CD14-positive monocyte (primary cell): ENCODE data around the gene SH2D1B. TPM values are rescaled to one million over a fixed set of nuclear protein-coding genes. Genes with fewer than 3 reads are reported as not detected.
A peak's percentile ranks its signal among the peaks of the same experiment; 100 is the strongest.

Source experiments
- DNase-seq, 3 donors: peaks; one replicate each; pipeline ENCODE4 v3.0.0-alpha.2; 2011 to 2022
- H2AFZ ChIP-seq: 2 replicates; pipeline ENCODE4 v1.6.0; 2012; ENCODE audit warnings: mild to moderate bottlenecking, low read depth, low read length, inconsistent platforms; ENCODE audit not compliant: insufficient read depth, poor library complexity, severe bottlenecking
- H3K27ac ChIP-seq, 2 donors: 1 replicate in 1 of 2; 2 replicates in 1 of 2; pipeline ENCODE4 v1.5.1; 2012 to 2013; ENCODE audit warnings: low read length in 2 of 2, control low read depth in 1 of 2, inconsistent platforms in 1 of 2, low read depth in 1 of 2, mild to moderate bottlenecking in 1 of 2
- H3K27me3 ChIP-seq, 2 donors: one replicate each; pipeline versions ENCODE4 v1.6.0 to v1.6.1; 2011 to 2013; ENCODE audit warnings: low read length in 2 of 2; ENCODE audit not compliant: control insufficient read depth in 2 of 2, insufficient read depth in 2 of 2
- H3K36me3 ChIP-seq, 2 donors: replicated peaks in 1 of 2; 1 replicate in 1 of 2; 2 replicates in 1 of 2; pipeline versions ENCODE4 v1.5.1 to v1.6.1; 2012 to 2013; ENCODE audit warnings: low read length in 2 of 2, control low read depth in 1 of 2, inconsistent platforms in 1 of 2, mild to moderate bottlenecking in 1 of 2; ENCODE audit not compliant: insufficient read depth in 2 of 2, control insufficient read depth in 1 of 2
- H3K4me1 ChIP-seq, 2 donors: 1 replicate in 1 of 2; 2 replicates in 1 of 2; pipeline versions ENCODE4 v1.5.1 to v1.6.1; 2012 to 2013; ENCODE audit warnings: low read length in 2 of 2, control low read depth in 1 of 2, inconsistent platforms in 1 of 2, mild to moderate bottlenecking in 1 of 2, moderate library complexity in 1 of 2; ENCODE audit not compliant: insufficient read depth in 2 of 2, control insufficient read depth in 1 of 2
- H3K4me2 ChIP-seq: replicated peaks from 2 replicates; pipeline ENCODE3; 2012; ENCODE audit warnings: low read length, moderate library complexity, mild to moderate bottlenecking; ENCODE audit not compliant: poor library complexity, severe bottlenecking; ENCODE audit errors: extremely low read depth
- H3K4me3 ChIP-seq, 3 experiments: fragments of 200-600 bp in 1 of 3; sonication (generic) in 1 of 3; replicated peaks in 1 of 3; 1 replicate in 2 of 3; 2 replicates in 1 of 3; pipeline ENCODE4 v1.5.1; 2011 to 2013; ENCODE audit warnings: low read length in 3 of 3, mild to moderate bottlenecking in 3 of 3, control low read depth in 2 of 3, low read depth in 2 of 3, inconsistent platforms in 1 of 3, moderate library complexity in 1 of 3
- H3K79me2 ChIP-seq: 2 replicates; pipeline ENCODE4 v1.6.0; 2012; ENCODE audit warnings: mild to moderate bottlenecking, control low read depth, inconsistent platforms, low read length, moderate library complexity; ENCODE audit not compliant: insufficient read depth
- H3K9ac ChIP-seq: 2 replicates; pipeline ENCODE4 v1.6.0; 2017; ENCODE audit warnings: low read length, mild to moderate bottlenecking; ENCODE audit not compliant: insufficient read depth, poor library complexity, severe bottlenecking
- H3K9me3 ChIP-seq, 2 donors: replicated peaks in 1 of 2; 1 replicate in 1 of 2; 2 replicates in 1 of 2; pipeline versions ENCODE4 v1.5.1 to v1.6.1; 2012 to 2013; ENCODE audit warnings: low read length in 2 of 2, control low read depth in 1 of 2; ENCODE audit not compliant: control insufficient read depth in 1 of 2, insufficient read depth in 1 of 2
- H4K20me1 ChIP-seq: 2 replicates; pipeline ENCODE4 v1.6.0; 2012; ENCODE audit warnings: mild to moderate bottlenecking, low read length, control low read depth, moderate library complexity; ENCODE audit not compliant: insufficient read depth
- H3K27ac Mint-ChIP-seq, 7 donors: one replicate each; pipeline ENCODE4 v1.8.0; 2020; ENCODE audit warnings: mild to moderate bottlenecking in 7 of 7, mixed read lengths in 7 of 7, moderate library complexity in 6 of 7, inconsistent platforms in 2 of 7
- H3K27me3 Mint-ChIP-seq, 3 donors: one replicate each; pipeline ENCODE4 v1.8.0; 2021 to 2022; ENCODE audit warnings: low read depth in 3 of 3, mild to moderate bottlenecking in 3 of 3, mixed read lengths in 3 of 3, moderate library complexity in 3 of 3, inconsistent platforms in 1 of 3
- H3K36me3 Mint-ChIP-seq, 2 donors: one replicate each; pipeline ENCODE4 v1.8.0; 2020; ENCODE audit warnings: mixed read lengths in 2 of 2, inconsistent platforms in 1 of 2, mild to moderate bottlenecking in 1 of 2
- H3K4me1 Mint-ChIP-seq: one replicate; pipeline ENCODE4 v1.8.0; 2020; ENCODE audit warnings: mild to moderate bottlenecking, mixed read lengths
- H3K4me3 Mint-ChIP-seq, 2 donors: one replicate each; pipeline ENCODE4 v1.8.0; 2020; ENCODE audit warnings: mild to moderate bottlenecking in 2 of 2, mixed read lengths in 2 of 2, moderate library complexity in 1 of 2
- H3K9me3 Mint-ChIP-seq, 7 donors: one replicate each; pipeline ENCODE4 v1.8.0; 2020 to 2022; ENCODE audit warnings: mixed read lengths in 7 of 7, mild to moderate bottlenecking in 6 of 7, moderate library complexity in 6 of 7, inconsistent platforms in 2 of 7
- CTCF ChIP-seq: fragments of 200-600 bp; IDR thresholded peaks from one replicate; pipeline ENCODE4 v1.8.0; 2022; ENCODE audit warnings: antibody characterized with exemption, mild to moderate bottlenecking
- WGBS: methylation state at CpG from one replicate; pipeline ENCODE4 v1.1.5; 2013; ENCODE audit warnings: missing lambda C conversion rate; ENCODE audit not compliant: insufficient coverage; 5-methylcytosine and 5-hydroxymethylcytosine counted together
- intact Hi-C, 2 donors: fragments of 100-400 bp; cut with micrococcal nuclease; formaldehyde crosslinking; loops; one replicate each; pipeline versions ENCODE4 v1.15.0 to v1.15.1; 2023
- polyA plus RNA-seq, 3 donors: library from polyadenylated mRNA; depleted of rRNA in 1 of 3; unstranded in 2 of 3; stranded (reverse) in 1 of 3; fragments of 300-500 nt in 2 of 3; fragments of >200 nt in 1 of 3; fragmentation: Illumina TruSeq in 2 of 3; gene quantifications; 1 replicate in 2 of 3; 2 replicates in 1 of 3; pipeline ENCODE4 v1.2.3, GENCODE V29; 2012 to 2021

Gene SH2D1B
- polyA plus RNA-seq, 3 donors = 0.88 to 2.9 (median 1.7) TPM

GRCh38 chr1:162407539-162407938 is 4.4 kb downstream of the SH2D1B start:
- no peak for DNase-seq
- whole genome bisulfite sequencing = no CpG with 5 or more reads among the region's 1 CpG
- Histone ChIP-seq H3K9ac (no peak overlapping the region), H3K4me3 (no peak overlapping the region), H3K27ac (no peak overlapping the region), H3K27me3 (no peaks in the 10 kb centered on the region), H2AFZ (peak overlapping the region; percentile 6), H3K9me3 (no peaks in the 10 kb centered on the region), H3K4me1 (peaks cover 0 to 12% of the 10 kb centered on the region in 2 donors), H3K79me2 (no peaks in the 10 kb centered on the region), H3K36me3 (no peaks in the 10 kb centered on the region), H4K20me1 (no peaks in the 10 kb centered on the region), H3K4me2 (no peak overlapping the region)
- Mint-ChIP-seq H3K4me3 (no peak overlapping the region), H3K36me3 (no peaks in the 10 kb centered on the region), H3K4me1 (peaks cover 12% of the 10 kb centered on the region), H3K9me3 (no peaks in the 10 kb centered on the region), H3K27me3 (peaks cover 0 to 5% (median 3%) of the 10 kb centered on the region in 3 donors), H3K27ac (no peak overlapping the region)
- no peak for TF ChIP-seq CTCF
- intact Hi-C loops = no loop called here

GRCh38 chr1:162406811-162407210 is 5.1 kb downstream of the SH2D1B start:
- H3K36me3 ChIP-seq = no peaks in the 10 kb centered on the region

More at GRCh38 chr1:162406811-162407210, 5.1 kb downstream of the SH2D1B start:
- no peak overlapping the region for H3K9ac ChIP-seq
- H3K4me3 ChIP-seq = no peak overlapping the region
- intact Hi-C loops = no loop called here
- WGBS = no CpG with 5 or more reads among the region's 2 CpGs
- Mint-ChIP-seq H3K4me1 (peaks cover 5% of the 10 kb centered on the region), H3K36me3 (no peaks in the 10 kb centered on the region), H3K27me3 (peaks cover 0 to 4% (median 3%) of the 10 kb centered on the region in 3 donors), H3K27ac (no peak overlapping the region), H3K4me3 (no peak overlapping the region), H3K9me3 (no peaks in the 10 kb centered on the region)
- H3K4me1 ChIP-seq = peaks cover 0 to 5% of the 10 kb centered on the region in 2 donors
- H3K27ac ChIP-seq = no peak overlapping the region
- no peak overlapping the region for H3K4me2 ChIP-seq
- no peak for TF ChIP-seq CTCF
- no peak overlapping the region for H2AFZ ChIP-seq
- no peaks in the 10 kb centered on the region for H4K20me1 ChIP-seq
- no peaks in the 10 kb centered on the region for H3K9me3 ChIP-seq
- DNase-seq = no peak
- H3K27me3 ChIP-seq = no peaks in the 10 kb centered on the region
- H3K79me2 ChIP-seq = no peaks in the 10 kb centered on the region
